Measurements from ENCODE around the gene MVB12A. TPM values are rescaled to one million over a fixed set of nuclear protein-coding genes. Genes with fewer than 3 reads are reported as not detected.

MVB12A gene
- 42.9 TPM for polyA plus RNA-seq (2013, experiment 1 of 2)
- 42.4 TPM for polyA plus RNA-seq (2013, experiment 2 of 2)

DNA sequence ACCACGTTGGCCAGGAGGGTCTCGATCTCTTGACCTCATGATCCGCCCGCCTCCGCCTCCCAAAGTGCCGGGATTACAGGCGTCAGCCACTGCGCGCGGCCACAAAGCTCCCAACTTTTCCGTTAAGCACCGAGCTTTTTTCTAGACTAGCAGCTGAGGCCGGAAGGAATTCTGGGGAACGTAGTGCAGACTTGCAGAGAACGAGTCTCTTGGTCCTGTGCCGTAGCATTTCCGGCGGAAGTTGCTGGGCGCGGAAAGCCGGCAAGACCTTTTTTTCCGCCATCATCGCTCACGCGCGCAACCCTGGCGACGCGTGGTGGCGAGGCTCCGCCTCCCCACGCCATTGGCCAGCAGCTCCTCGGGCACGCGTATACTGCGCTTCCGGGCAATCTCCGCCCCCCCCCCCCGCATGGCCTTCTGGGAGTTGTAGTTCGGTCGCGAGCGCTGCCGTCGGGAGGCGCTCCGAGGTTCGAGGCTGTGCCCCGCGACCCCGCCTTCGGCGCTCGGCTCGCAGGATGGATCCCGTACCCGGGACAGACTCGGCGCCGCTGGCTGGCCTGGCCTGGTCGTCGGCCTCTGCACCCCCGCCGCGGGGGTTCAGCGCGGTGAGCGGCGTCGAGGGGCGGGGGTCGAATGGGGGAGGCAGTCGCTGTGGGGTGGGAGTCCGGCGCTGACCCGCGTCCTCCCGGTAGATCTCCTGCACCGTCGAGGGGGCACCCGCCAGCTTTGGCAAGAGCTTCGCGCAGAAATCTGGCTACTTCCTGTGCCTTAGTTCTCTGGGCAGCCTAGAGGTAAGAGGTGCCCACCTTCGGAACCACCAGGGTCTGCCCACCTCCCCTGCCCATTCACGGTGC lies at the start of gene MVB12A:
TSS of gene MVB12A (plus strand) at position 427 of the 854 bp plus-strand sequence. CDS start at position 516, 89 bp downstream.
- H3K9ac ChIP-seq (ENCODE audit: low read depth, low read length, poor library complexity): peak within 1 kb of the TSS; percentile 92
- peak within 1 kb of the TSS; percentile 64 for H4K91ac ChIP-seq (ENCODE audit: low read depth, low read length, poor library complexity)
- H3K4me2 ChIP-seq (ENCODE audit: insufficient read depth, low read length, poor library complexity, severe bottlenecking): peak within 1 kb of the TSS; percentile 89
- WGBS, 2 donors (ENCODE audit: extremely low coverage in 2 of 2, insufficient read length in 2 of 2, insufficient replicate concordance in 1 of 2): no CpG with 5 or more reads among the region's 85 CpGs
- peaks cover 2 to 4% of the 10 kb centered on the region in 2 donors for H3K36me3 ChIP-seq (replicated peaks in 1 of 2; ENCODE audit: control insufficient read depth in 2 of 2, insufficient read depth in 2 of 2, low read length in 2 of 2)
- H3K4ac ChIP-seq (ENCODE audit: low read length): no peak within 1 kb of the TSS
- peaks cover 4% of the 10 kb centered on the region for H3K79me1 ChIP-seq (ENCODE audit: low read depth, low read length)
- no peaks in the 10 kb centered on the region for H3K27me3 ChIP-seq (ENCODE audit: control insufficient read depth in 3 of 3, insufficient read depth in 3 of 3, low read depth in 1 of 3, low read length in 3 of 3)
- peak within 1 kb of the TSS; percentile 98 for H2BK15ac ChIP-seq (ENCODE audit: low read length)
- no peaks in the 10 kb centered on the region for H3K9me3 ChIP-seq (replicated peaks in 1 of 2; ENCODE audit: control insufficient read depth in 2 of 2, insufficient read depth in 1 of 2, low read depth in 1 of 2, low read length in 2 of 2)
- H2AK5ac ChIP-seq (ENCODE audit: low read depth, low read length): peak within 1 kb of the TSS; percentile 99
- peak within 1 kb of the TSS; percentile 87 for H2BK5ac ChIP-seq (ENCODE audit: low read length)
- peak within 1 kb of the TSS; percentile 98 for H4K8ac ChIP-seq (ENCODE audit: low read depth, low read length)
- peak within 1 kb of the TSS; percentile 58 for H2BK12ac ChIP-seq (ENCODE audit: low read length)
- H3K4me3 ChIP-seq (ENCODE audit: low read length in 2 of 2): peak within 1 kb of the TSS; percentile 69 to 86
- H2AFZ ChIP-seq (ENCODE audit: low read length): peak within 1 kb of the TSS; percentile 100
- H3K23ac ChIP-seq (ENCODE audit: low read depth, low read length, poor library complexity): peak within 1 kb of the TSS; percentile 85
- DNase-seq (ENCODE audit: low spot score): peak; percentile 99
- H3K27ac ChIP-seq (replicated peaks; ENCODE audit: low read length): peak within 1 kb of the TSS; percentile 79
- H2BK120ac ChIP-seq (ENCODE audit: low read depth, low read length): peak within 1 kb of the TSS; percentile 83
- H3K4me1 ChIP-seq (ENCODE audit: control insufficient read depth in 2 of 2, insufficient read depth in 1 of 2, low read depth in 1 of 2, low read length in 2 of 2): peaks cover 6 to 17% of the 10 kb centered on the region in 2 donors
- peak within 1 kb of the TSS; percentile 95 for H3K18ac ChIP-seq (ENCODE audit: low read length)
- H3K14ac ChIP-seq (ENCODE audit: low read length): peak within 1 kb of the TSS; percentile 94

DNA sequence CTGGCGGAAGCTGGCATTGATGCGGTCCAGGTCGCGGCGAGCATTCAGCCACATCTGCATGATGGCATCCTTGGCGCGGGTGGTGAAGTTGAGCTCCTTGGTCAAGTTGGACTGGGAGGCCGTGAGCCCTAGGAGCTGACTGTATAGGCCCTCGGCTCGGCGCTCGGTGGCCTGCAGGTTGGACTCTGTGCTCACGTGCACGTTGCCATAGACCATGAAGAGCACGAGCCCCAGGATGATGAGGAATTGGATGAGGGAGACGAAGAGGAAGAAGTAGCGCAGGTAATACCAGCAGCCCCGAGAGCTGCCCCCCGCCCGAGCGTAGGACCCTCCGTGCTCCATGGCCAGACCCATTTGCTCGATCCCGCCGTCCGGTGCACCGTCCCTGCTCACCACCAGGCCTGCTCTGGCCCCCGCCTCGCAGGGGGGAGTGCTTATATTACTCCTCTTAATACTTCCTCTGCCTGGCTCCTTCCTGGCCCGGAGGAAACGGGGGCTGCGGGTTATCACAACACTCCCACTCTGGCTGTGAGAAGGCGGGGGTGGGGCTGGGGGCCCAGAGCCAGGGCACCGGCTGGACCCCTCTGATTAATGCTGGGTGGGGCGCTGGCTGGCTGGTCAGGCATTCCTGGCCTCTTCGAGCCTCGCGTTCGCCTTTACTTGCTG lies 42.8 kb upstream of the MVB12A start, which contains the start of gene PLVAP:
TSS of gene PLVAP (minus strand) at position 408 of the 666 bp plus-strand sequence. CDS start at position 354, 54 bp downstream.
- Histone ChIP-seq H3K4me3 (ENCODE audit: low read length in 2 of 2) (no peak within 1 kb of the TSS), H2BK120ac (ENCODE audit: low read depth, low read length) (no peak within 1 kb of the TSS), H3K4me1 (ENCODE audit: control insufficient read depth in 2 of 2, insufficient read depth in 1 of 2, low read depth in 1 of 2, low read length in 2 of 2) (peaks cover 6 to 7% of the 10 kb centered on the region in 2 donors), H2BK12ac (ENCODE audit: low read length) (no peak within 1 kb of the TSS), H3K23ac (ENCODE audit: low read depth, low read length, poor library complexity) (peak within 1 kb of the TSS; percentile 29), H3K79me1 (ENCODE audit: low read depth, low read length) (no peaks in the 10 kb centered on the region), H3K14ac (ENCODE audit: low read length) (no peak within 1 kb of the TSS), H3K4me2 (ENCODE audit: insufficient read depth, low read length, poor library complexity, severe bottlenecking) (no peak within 1 kb of the TSS), H4K91ac (ENCODE audit: low read depth, low read length, poor library complexity) (no peak within 1 kb of the TSS), H2BK15ac (ENCODE audit: low read length) (peak within 1 kb of the TSS; percentile 67), H3K27me3 (ENCODE audit: control insufficient read depth in 3 of 3, insufficient read depth in 3 of 3, low read depth in 1 of 3, low read length in 3 of 3) (no peaks in the 10 kb centered on the region), H3K27ac (replicated peaks; ENCODE audit: low read length) (no peak within 1 kb of the TSS), H3K18ac (ENCODE audit: low read length) (peak within 1 kb of the TSS; percentile 85), H4K8ac (ENCODE audit: low read depth, low read length) (no peak within 1 kb of the TSS), H2BK5ac (ENCODE audit: low read length) (no peak within 1 kb of the TSS), H2AK5ac (ENCODE audit: low read depth, low read length) (peak within 1 kb of the TSS; percentile 89), H3K36me3 (replicated peaks in 1 of 2; ENCODE audit: control insufficient read depth in 2 of 2, insufficient read depth in 2 of 2, low read length in 2 of 2) (no peaks in the 10 kb centered on the region), H3K9ac (ENCODE audit: low read depth, low read length, poor library complexity) (peak within 1 kb of the TSS; percentile 15), H3K9me3 (replicated peaks in 1 of 2; ENCODE audit: control insufficient read depth in 2 of 2, insufficient read depth in 1 of 2, low read depth in 1 of 2, low read length in 2 of 2) (peaks cover 2 to 6% of the 10 kb centered on the region in 2 donors), H3K4ac (ENCODE audit: low read length) (no peak within 1 kb of the TSS), H2AFZ (ENCODE audit: low read length) (peak within 1 kb of the TSS; percentile 35)
- no CpG with 5 or more reads among the region's 39 CpGs for WGBS, 2 donors (ENCODE audit: extremely low coverage in 2 of 2, insufficient read length in 2 of 2, insufficient replicate concordance in 1 of 2)
- no peak for DNase-seq (ENCODE audit: low spot score)

DNA sequence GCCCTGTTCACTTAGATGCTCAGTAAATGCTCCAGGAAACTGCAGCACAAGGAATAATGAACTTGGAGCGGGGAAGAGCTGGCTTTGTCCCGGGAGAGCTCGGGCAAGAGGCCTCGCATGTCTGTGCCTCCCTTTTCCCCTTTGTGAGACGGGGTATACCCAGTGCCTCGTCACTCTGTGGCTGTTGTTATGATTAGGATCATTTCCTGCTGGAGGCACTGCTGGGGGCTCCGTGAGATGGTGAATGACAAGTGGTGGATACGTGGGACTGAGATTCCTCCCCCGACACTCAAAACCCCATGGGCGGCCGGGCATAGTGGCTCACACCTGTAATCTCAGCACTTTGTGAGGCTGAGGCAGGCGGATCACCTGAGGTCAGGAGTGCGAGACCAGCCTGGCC lies 41.6 kb upstream of the MVB12A start:
- H3K4me1 ChIP-seq (ENCODE audit: control insufficient read depth in 2 of 2, insufficient read depth in 1 of 2, low read depth in 1 of 2, low read length in 2 of 2): peaks cover 6 to 7% of the 10 kb centered on the region in 2 donors
- peak overlapping the region; percentile 89 for H2AK5ac ChIP-seq (ENCODE audit: low read depth, low read length)
- no peak for DNase-seq (ENCODE audit: low spot score)
- H3K36me3 ChIP-seq (replicated peaks in 1 of 2; ENCODE audit: control insufficient read depth in 2 of 2, insufficient read depth in 2 of 2, low read length in 2 of 2): no peaks in the 10 kb centered on the region
- H3K4me2 ChIP-seq (ENCODE audit: insufficient read depth, low read length, poor library complexity, severe bottlenecking): no peak overlapping the region
- H3K18ac ChIP-seq (ENCODE audit: low read length): no peak overlapping the region
- H3K27me3 ChIP-seq (ENCODE audit: control insufficient read depth in 3 of 3, insufficient read depth in 3 of 3, low read depth in 1 of 3, low read length in 3 of 3): no peaks in the 10 kb centered on the region
- no peak overlapping the region for H4K8ac ChIP-seq (ENCODE audit: low read depth, low read length)
- H3K27ac ChIP-seq (replicated peaks; ENCODE audit: low read length): no peak overlapping the region
- no peak overlapping the region for H2BK5ac ChIP-seq (ENCODE audit: low read length)
- H3K4me3 ChIP-seq (ENCODE audit: low read length in 2 of 2): no peak overlapping the region
- no CpG with 5 or more reads among the region's 13 CpGs for WGBS, 2 donors (ENCODE audit: extremely low coverage in 2 of 2, insufficient read length in 2 of 2, insufficient replicate concordance in 1 of 2)
- H3K9me3 ChIP-seq (replicated peaks in 1 of 2; ENCODE audit: control insufficient read depth in 2 of 2, insufficient read depth in 1 of 2, low read depth in 1 of 2, low read length in 2 of 2): peaks cover 2 to 6% of the 10 kb centered on the region in 2 donors
- no peak overlapping the region for H3K14ac ChIP-seq (ENCODE audit: low read length)
- no peak overlapping the region for H3K9ac ChIP-seq (ENCODE audit: low read depth, low read length, poor library complexity)
- H4K91ac ChIP-seq (ENCODE audit: low read depth, low read length, poor library complexity): no peak overlapping the region
- no peak overlapping the region for H2BK120ac ChIP-seq (ENCODE audit: low read depth, low read length)
- no peak overlapping the region for H2BK12ac ChIP-seq (ENCODE audit: low read length)
- no peak overlapping the region for H2AFZ ChIP-seq (ENCODE audit: low read length)
- H3K4ac ChIP-seq (ENCODE audit: low read length): no peak overlapping the region
- H3K79me1 ChIP-seq (ENCODE audit: low read depth, low read length): no peaks in the 10 kb centered on the region
- H3K23ac ChIP-seq (ENCODE audit: low read depth, low read length, poor library complexity): no peak overlapping the region
- H2BK15ac ChIP-seq (ENCODE audit: low read length): peak overlapping the region; percentile 67

All from neuronal stem cell (in vitro differentiated cells).